ENCODE results near the gene MT1H.

DNA sequence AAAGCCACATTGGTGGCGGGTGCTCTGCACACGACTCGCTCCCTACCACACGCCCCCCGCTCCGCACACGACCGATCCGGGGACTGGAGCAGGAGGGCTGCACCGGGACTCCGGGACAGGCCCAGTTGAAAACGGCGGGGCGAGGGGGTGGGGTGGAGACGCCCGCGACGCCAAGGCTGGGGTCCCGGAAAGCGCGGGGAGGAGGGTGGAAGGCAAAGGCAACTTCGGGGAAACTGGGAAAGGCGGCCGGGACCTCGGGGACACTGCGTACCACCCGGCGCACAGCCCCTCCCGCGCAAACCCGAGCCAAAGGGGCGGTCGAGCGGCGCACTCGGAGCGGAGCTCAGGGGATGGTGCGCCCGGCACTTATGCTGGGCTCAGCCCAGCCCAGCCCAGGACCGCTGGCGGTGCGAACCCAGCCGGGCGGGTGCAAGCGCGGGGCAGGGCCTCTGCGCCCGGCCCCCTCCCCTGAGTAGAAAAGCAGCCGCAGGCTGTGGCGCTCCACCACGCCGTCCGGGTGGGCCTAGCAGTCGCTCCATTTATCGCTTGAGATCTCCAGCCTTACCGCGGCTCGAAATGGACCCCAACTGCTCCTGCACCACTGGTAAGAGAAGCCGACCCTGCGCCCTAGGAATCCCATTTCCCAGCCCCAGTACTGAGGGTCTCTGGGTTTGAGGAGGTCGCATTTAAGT is 37.3 kb upstream of the MT1H start, which contains the start of gene MT1M:
- TF ChIP-seq FOSL1 (IDR thresholded peaks at IDR 0.05; ENCODE audit: low read depth) (no peak), CTCF (IDR thresholded peaks at IDR 0.05 in 2 of 3, conservative IDR thresholded peaks at IDR 0.05 in 1 of 3; ENCODE audit: borderline replicate concordance in 1 of 3, insufficient read depth in 1 of 3, low read depth in 2 of 3, low read length in 2 of 3) (no peak), RAD21 (IDR thresholded peaks at IDR 0.05; ENCODE audit: low read depth) (no peak), CEBPB (IDR thresholded peaks at IDR 0.05; ENCODE audit: low read depth) (no peak)

Data from HCT116 (cell line).